ENCODE measurements around the gene KRT23.
"Not testable (repeated sequence)": the region's sequence is repeated elsewhere in the genome, so short reads cannot be mapped to it uniquely, and the experiment has no call there.

KRT23 gene

DNA sequence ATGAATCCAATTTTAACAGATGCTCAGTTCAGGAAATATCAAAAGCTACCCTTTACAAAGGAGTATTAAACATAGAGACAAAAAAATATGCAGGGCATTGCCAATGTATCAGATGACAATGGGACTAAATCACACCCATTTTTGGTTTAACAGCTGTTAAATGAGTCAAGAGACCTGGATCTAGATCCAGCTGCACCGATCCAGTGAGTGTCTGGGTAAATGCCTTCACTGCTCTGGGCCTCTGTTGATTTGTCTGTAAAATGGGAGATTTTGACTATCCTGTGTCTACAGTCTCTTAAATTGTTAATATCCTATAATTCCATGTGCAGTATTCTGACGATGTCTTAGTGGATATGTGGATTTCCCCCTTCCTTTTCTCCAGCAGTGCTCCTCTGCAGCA lies 16.4 kb downstream of the KRT23 start:
- no peak overlapping the region for H3K4me3 ChIP-seq (ENCODE audit: insufficient read length, low read depth)
- H3K36me3 ChIP-seq (ENCODE audit: insufficient read depth, insufficient read length, low read length) = no peaks in the 10 kb centered on the region
- no peaks in the 10 kb centered on the region for H3K27me3 ChIP-seq (ENCODE audit: insufficient read depth, insufficient read length)
- no peaks in the 10 kb centered on the region for H3K4me1 ChIP-seq (ENCODE audit: insufficient read depth, insufficient read length)
- no peak overlapping the region for H3K9ac ChIP-seq (ENCODE audit: insufficient read length, low read depth)
- TF ChIP-seq ZNF274 (IDR thresholded peaks at IDR 0.05; ENCODE audit: low read depth, low read length) (no peak), YY1 (IDR thresholded peaks at IDR 0.05; ENCODE audit: insufficient read depth, insufficient read length) (no peak), SUZ12 (IDR thresholded peaks at IDR 0.05; ENCODE audit: extremely low read depth, insufficient read depth, insufficient read length) (no peak)
- H3K9me3 ChIP-seq (ENCODE audit: insufficient read depth, low read length) = no peaks in the 10 kb centered on the region
- no peak for DNase-seq (ENCODE audit: low read depth, low spot score)

DNA sequence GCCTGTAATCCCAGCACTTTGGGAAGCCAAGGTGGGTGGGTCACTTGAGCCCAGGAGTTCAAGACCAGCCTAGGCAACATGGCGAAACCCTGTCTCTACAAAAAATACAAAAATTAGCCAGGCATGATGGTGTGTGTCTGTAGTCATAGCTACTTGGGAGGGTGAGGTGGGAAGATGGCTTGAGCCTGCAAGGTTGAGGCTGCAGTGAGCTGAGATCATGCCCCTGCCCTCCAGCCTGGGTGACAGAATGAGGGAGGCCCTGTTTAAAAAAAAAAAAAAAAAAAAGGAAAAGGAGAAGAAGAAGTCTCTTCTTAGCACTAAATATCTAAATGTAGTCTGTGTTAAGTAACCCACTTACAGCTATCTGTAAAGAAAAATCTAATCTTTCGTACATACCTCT lies 20.3 kb downstream of the KRT23 start:
- not testable (repeated sequence) for H3K4me3 ChIP-seq (ENCODE audit: insufficient read length, low read depth); H3K36me3 ChIP-seq (ENCODE audit: insufficient read depth, insufficient read length, low read length); DNase-seq (ENCODE audit: low read depth, low spot score); H3K9me3 ChIP-seq (ENCODE audit: insufficient read depth, low read length); H3K4me1 ChIP-seq (ENCODE audit: insufficient read depth, insufficient read length); H3K27me3 ChIP-seq (ENCODE audit: insufficient read depth, insufficient read length); H3K9ac ChIP-seq (ENCODE audit: insufficient read length, low read depth)

DNA sequence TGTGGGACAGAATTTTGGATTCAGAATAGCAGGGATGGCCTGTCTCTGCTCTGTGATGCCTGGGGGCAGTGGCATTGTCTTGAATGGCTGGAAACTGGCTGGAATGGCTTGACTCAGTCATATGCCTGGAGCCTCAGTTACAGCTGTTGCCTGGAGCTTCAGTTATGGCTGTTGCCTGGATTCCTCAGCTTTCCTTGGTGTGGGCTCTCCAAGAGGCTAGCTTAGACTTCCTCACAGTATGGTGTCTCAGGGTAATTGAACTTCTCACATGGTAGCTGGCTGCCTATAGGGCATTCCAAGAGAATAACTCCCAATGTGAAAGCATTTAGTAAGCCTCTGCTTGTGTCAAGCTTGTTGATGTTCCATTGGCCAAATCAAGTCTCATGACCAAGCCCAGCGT lies 21.1 kb downstream of the KRT23 start:
- H3K9me3 ChIP-seq (ENCODE audit: insufficient read depth, low read length) = no peaks in the 10 kb centered on the region
- H3K36me3 ChIP-seq (ENCODE audit: insufficient read depth, insufficient read length, low read length) = no peaks in the 10 kb centered on the region
- H3K4me3 ChIP-seq (ENCODE audit: insufficient read length, low read depth) = no peak overlapping the region
- no peaks in the 10 kb centered on the region for H3K27me3 ChIP-seq (ENCODE audit: insufficient read depth, insufficient read length)
- H3K4me1 ChIP-seq (ENCODE audit: insufficient read depth, insufficient read length) = no peaks in the 10 kb centered on the region
- no peak for TF ChIP-seq YY1 (IDR thresholded peaks at IDR 0.05; ENCODE audit: insufficient read depth, insufficient read length)
- TF ChIP-seq ZNF274 (IDR thresholded peaks at IDR 0.05; ENCODE audit: low read depth, low read length) = no peak
- TF ChIP-seq SUZ12 (IDR thresholded peaks at IDR 0.05; ENCODE audit: extremely low read depth, insufficient read depth, insufficient read length) = no peak
- no peak overlapping the region for H3K9ac ChIP-seq (ENCODE audit: insufficient read length, low read depth)
- no peak for DNase-seq (ENCODE audit: low read depth, low spot score)

DNA sequence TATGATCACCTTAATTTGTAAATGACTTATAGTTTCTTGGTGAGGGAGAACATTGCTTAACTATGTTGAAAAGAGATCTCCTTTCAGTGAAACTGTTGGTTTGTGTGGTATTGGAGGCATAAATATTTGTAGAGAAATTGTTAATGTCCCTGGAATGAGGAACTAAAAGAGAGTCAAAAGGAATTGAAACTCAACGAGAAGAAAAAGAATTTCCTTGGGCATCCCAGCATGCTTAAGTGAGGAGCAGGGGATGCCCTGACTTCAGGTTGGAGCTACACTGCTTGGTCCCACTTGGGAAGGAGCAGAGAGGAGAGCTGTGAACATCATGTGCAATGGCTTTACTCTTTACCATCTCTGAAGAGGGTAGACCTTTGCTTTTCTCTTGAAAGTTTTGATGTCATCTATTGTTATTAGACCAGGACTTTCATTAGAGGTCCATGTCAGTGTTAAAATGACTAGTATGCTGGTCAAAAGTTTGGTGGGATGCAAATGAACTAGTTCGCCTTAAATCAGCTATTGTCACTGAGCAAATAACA lies 21.7 kb downstream of the KRT23 start:
- no peaks in the 10 kb centered on the region for H3K27me3 ChIP-seq (ENCODE audit: insufficient read depth, insufficient read length)
- H3K36me3 ChIP-seq (ENCODE audit: insufficient read depth, insufficient read length, low read length) = no peaks in the 10 kb centered on the region
- H3K4me3 ChIP-seq (ENCODE audit: insufficient read length, low read depth) = no peak overlapping the region
- H3K4me1 ChIP-seq (ENCODE audit: insufficient read depth, insufficient read length) = no peaks in the 10 kb centered on the region
- no peak overlapping the region for H3K9ac ChIP-seq (ENCODE audit: insufficient read length, low read depth)
- H3K9me3 ChIP-seq (ENCODE audit: insufficient read depth, low read length) = no peaks in the 10 kb centered on the region
- DNase-seq (ENCODE audit: low read depth, low spot score) = no peak
- TF ChIP-seq SUZ12 (IDR thresholded peaks at IDR 0.05; ENCODE audit: extremely low read depth, insufficient read depth, insufficient read length) (no peak), ZNF274 (IDR thresholded peaks at IDR 0.05; ENCODE audit: low read depth, low read length) (no peak), YY1 (IDR thresholded peaks at IDR 0.05; ENCODE audit: insufficient read depth, insufficient read length) (no peak)

DNA sequence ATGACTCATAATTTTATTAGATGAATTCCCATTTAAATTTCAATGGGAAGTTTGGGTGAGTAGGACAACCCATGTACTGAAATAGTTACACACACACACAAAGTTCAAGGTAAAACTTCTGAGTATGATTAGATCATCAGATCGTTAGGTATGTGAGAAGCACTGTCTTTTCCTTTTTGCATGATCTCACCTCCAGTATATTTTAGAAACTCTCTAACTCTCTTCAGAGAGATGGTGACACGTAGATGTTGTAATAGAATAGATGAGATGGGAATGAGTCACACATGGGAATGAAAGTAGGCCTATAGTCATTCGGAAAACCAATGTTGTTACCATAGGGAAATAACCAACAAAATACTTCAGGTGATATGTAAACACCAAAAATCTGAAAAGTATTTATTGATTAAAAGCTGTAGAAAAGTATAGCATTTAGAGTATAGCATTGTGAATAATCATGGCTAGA lies 22.2 kb downstream of the KRT23 start:
- H3K36me3 ChIP-seq (ENCODE audit: insufficient read depth, insufficient read length, low read length) = no peaks in the 10 kb centered on the region
- H3K4me1 ChIP-seq (ENCODE audit: insufficient read depth, insufficient read length) = no peaks in the 10 kb centered on the region
- DNase-seq (ENCODE audit: low read depth, low spot score) = no peak
- no peak overlapping the region for H3K9ac ChIP-seq (ENCODE audit: insufficient read length, low read depth)
- no peaks in the 10 kb centered on the region for H3K27me3 ChIP-seq (ENCODE audit: insufficient read depth, insufficient read length)
- no peaks in the 10 kb centered on the region for H3K9me3 ChIP-seq (ENCODE audit: insufficient read depth, low read length)
- H3K4me3 ChIP-seq (ENCODE audit: insufficient read length, low read depth) = no peak overlapping the region
- TF ChIP-seq SUZ12 (IDR thresholded peaks at IDR 0.05; ENCODE audit: extremely low read depth, insufficient read depth, insufficient read length) = no peak
- no peak for TF ChIP-seq ZNF274 (IDR thresholded peaks at IDR 0.05; ENCODE audit: low read depth, low read length)
- TF ChIP-seq YY1 (IDR thresholded peaks at IDR 0.05; ENCODE audit: insufficient read depth, insufficient read length) = no peak

DNA sequence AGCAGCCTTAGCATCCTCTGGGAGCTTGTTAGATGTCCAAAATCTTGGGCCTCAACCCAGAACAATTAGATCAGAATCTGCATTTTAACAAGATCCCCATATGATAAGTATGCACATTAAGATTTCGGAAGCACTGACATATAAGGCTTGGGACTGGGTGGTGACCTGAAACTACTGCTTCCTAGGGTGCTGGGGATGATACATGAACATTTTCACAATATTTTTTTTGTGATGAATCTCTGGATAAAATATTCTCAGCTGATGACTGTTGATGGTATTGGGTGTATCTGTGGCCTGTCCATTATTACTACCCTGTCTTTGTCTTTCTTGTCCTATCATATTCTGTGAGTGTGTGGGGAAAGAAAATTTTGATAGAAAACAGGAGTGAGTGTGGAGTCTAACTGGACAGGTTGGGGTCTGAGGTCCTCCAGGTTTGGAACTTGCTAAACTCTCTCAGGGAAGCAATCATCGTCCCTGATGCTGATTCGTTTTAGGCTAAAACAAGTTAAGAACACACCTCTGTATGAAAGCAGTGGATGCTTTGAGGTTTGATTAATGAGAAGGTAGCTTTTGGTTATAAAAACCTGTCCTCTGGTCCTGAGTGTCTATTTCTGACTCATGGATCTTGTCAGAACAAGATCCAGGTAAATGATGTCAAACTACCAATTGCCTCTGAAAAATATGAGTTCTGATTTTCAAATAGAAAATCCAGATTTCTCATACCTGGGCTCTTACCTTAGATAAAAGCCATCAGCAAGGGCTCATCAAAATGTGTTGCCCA lies 23.2 kb downstream of the KRT23 start:
- no peak overlapping the region for H3K9ac ChIP-seq (ENCODE audit: insufficient read length, low read depth)
- H3K4me3 ChIP-seq (ENCODE audit: insufficient read length, low read depth) = no peak overlapping the region
- H3K4me1 ChIP-seq (ENCODE audit: insufficient read depth, insufficient read length) = no peaks in the 10 kb centered on the region
- H3K9me3 ChIP-seq (ENCODE audit: insufficient read depth, low read length) = no peaks in the 10 kb centered on the region
- no peaks in the 10 kb centered on the region for H3K36me3 ChIP-seq (ENCODE audit: insufficient read depth, insufficient read length, low read length)
- H3K27me3 ChIP-seq (ENCODE audit: insufficient read depth, insufficient read length) = no peaks in the 10 kb centered on the region
- TF ChIP-seq YY1 (IDR thresholded peaks at IDR 0.05; ENCODE audit: insufficient read depth, insufficient read length) (no peak), SUZ12 (IDR thresholded peaks at IDR 0.05; ENCODE audit: extremely low read depth, insufficient read depth, insufficient read length) (no peak), ZNF274 (IDR thresholded peaks at IDR 0.05; ENCODE audit: low read depth, low read length) (no peak)
- no peak for DNase-seq (ENCODE audit: low read depth, low spot score)

DNA sequence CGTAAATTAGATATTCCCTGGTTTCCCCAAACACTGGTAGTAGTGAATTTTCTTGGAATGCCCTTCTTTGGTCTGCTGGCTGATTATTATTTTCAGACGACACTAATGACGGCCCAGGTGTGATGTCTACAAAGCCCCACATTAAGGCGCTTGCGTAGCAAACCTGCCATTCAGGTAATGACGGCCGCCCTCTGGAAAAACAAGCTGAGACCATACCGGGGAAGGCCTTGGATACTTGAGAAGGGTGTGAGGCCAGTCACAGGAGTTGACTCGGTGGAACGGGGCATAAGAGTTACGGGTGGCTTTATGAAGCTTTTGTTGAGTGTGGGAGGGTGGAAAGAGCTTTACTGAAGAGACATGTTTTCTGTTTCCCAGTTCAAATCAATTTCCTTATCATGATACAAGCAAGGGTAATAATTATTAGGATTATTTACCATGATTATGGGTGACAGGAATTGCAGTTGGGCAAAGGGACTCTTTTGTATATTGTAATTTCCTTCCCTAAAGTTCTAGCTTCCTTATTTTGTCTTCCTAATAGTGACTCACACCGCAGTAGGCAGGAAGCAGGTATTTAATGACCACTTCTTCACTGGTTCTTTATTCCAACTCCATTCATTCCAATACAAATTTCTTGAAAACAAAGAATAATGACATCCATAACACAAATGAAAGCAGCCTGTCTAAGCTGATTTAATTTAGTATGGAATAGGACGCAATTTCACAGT lies 24.8 kb downstream of the KRT23 start:
- no peak overlapping the region for H3K9ac ChIP-seq (ENCODE audit: insufficient read length, low read depth)
- H3K4me1 ChIP-seq (ENCODE audit: insufficient read depth, insufficient read length) = no peaks in the 10 kb centered on the region
- TF ChIP-seq SUZ12 (IDR thresholded peaks at IDR 0.05; ENCODE audit: extremely low read depth, insufficient read depth, insufficient read length) (no peak), YY1 (IDR thresholded peaks at IDR 0.05; ENCODE audit: insufficient read depth, insufficient read length) (no peak), ZNF274 (IDR thresholded peaks at IDR 0.05; ENCODE audit: low read depth, low read length) (no peak)
- H3K4me3 ChIP-seq (ENCODE audit: insufficient read length, low read depth) = no peak overlapping the region
- H3K36me3 ChIP-seq (ENCODE audit: insufficient read depth, insufficient read length, low read length) = no peaks in the 10 kb centered on the region
- H3K9me3 ChIP-seq (ENCODE audit: insufficient read depth, low read length) = no peaks in the 10 kb centered on the region
- H3K27me3 ChIP-seq (ENCODE audit: insufficient read depth, insufficient read length) = no peaks in the 10 kb centered on the region
- no peak for DNase-seq (ENCODE audit: low read depth, low spot score)
